CD4-positive, CD25-positive, alpha-beta regulatory T cell (primary cell): ENCODE results near the gene HLTF. TPM values are rescaled to one million over a fixed set of nuclear protein-coding genes. Genes with fewer than 3 reads are reported as not detected.

Source experiments
- ATAC-seq, 2 donors: fragments of 150-1000 bp; cut with Tn5 transposase; one replicate each; pipeline ENCODE4 v1.10.0; 2021; ENCODE audit warnings: low read depth in 2 of 2, moderate number of reproducible peaks in 2 of 2, moderate library complexity in 1 of 2
- DNase-seq, 3 donors: peaks; one replicate each; pipeline versions ENCODE4 v3.0.0 to v3.0.0-alpha.2; 2012 to 2022; ENCODE audit warnings: mixed read lengths in 1 of 3
- H3K27ac ChIP-seq: one replicate; pipeline ENCODE4 v1.7.0; 2013; ENCODE audit warnings: mild to moderate bottlenecking, low read length; ENCODE audit not compliant: insufficient read depth, poor library complexity, severe bottlenecking
- H3K27me3 ChIP-seq: one replicate; pipeline ENCODE4 v1.7.0; 2013; ENCODE audit warnings: low read length; ENCODE audit not compliant: control insufficient read depth, insufficient read depth
- H3K36me3 ChIP-seq: one replicate; pipeline ENCODE4 v1.7.0; 2013; ENCODE audit warnings: mild to moderate bottlenecking, low read length, moderate library complexity; ENCODE audit not compliant: control insufficient read depth, insufficient read depth
- H3K4me1 ChIP-seq: 2 replicates; pipeline ENCODE4 v1.7.0; 2013; ENCODE audit warnings: mild to moderate bottlenecking, low read length; ENCODE audit not compliant: insufficient read depth, control insufficient read depth, poor library complexity, severe bottlenecking
- H3K4me3 ChIP-seq: one replicate; pipeline ENCODE4 v1.7.0; 2013; ENCODE audit warnings: low read depth, mild to moderate bottlenecking, low read length, moderate library complexity
- H3K9me3 ChIP-seq, 2 experiments: 1 replicate in 1 of 2; 2 replicates in 1 of 2; pipeline ENCODE4 v1.7.0; 2013; ENCODE audit warnings: low read length in 2 of 2, mild to moderate bottlenecking in 1 of 2, moderate library complexity in 1 of 2; ENCODE audit not compliant: control insufficient read depth in 2 of 2
- H3K27ac Mint-ChIP-seq, 3 donors: one replicate each; pipeline ENCODE4 v1.8.0; 2020 to 2022; ENCODE audit warnings: mild to moderate bottlenecking in 3 of 3, mixed read lengths in 3 of 3, moderate library complexity in 2 of 3
- H3K27me3 Mint-ChIP-seq: one replicate; pipeline ENCODE4 v1.8.0; 2022; ENCODE audit warnings: mild to moderate bottlenecking, mixed read lengths
- H3K36me3 Mint-ChIP-seq: one replicate; pipeline ENCODE4 v1.8.0; 2020; ENCODE audit warnings: mixed read lengths
- H3K4me1 Mint-ChIP-seq, 4 donors: one replicate each; pipeline ENCODE4 v1.8.0; 2020 to 2022; ENCODE audit warnings: mixed read lengths in 4 of 4, mild to moderate bottlenecking in 1 of 4
- H3K4me3 Mint-ChIP-seq, 4 donors: one replicate each; pipeline ENCODE4 v1.8.0; 2020 to 2022; ENCODE audit warnings: mild to moderate bottlenecking in 4 of 4, mixed read lengths in 4 of 4, moderate library complexity in 3 of 4
- H3K9me3 Mint-ChIP-seq, 7 donors: one replicate each; pipeline ENCODE4 v1.8.0; 2020 to 2022; ENCODE audit warnings: mixed read lengths in 7 of 7, mild to moderate bottlenecking in 3 of 7, moderate library complexity in 2 of 7
- polyA plus RNA-seq, 4 donors: library from polyadenylated mRNA; unstranded; fragments of 300-500 nt; fragmentation: Illumina TruSeq; gene quantifications; one replicate each; pipeline ENCODE4 v1.2.3, GENCODE V29; 2021
- total RNA-seq: library from RNA; stranded (reverse); gene quantifications from one replicate; pipeline ENCODE4 v1.2.3, GENCODE V29; 2022

The HLTF gene
- total and polyA plus RNA-seq, 5 donors from 2014 or later: 9.8 to 18.9 (median 17.2) TPM

DNA sequence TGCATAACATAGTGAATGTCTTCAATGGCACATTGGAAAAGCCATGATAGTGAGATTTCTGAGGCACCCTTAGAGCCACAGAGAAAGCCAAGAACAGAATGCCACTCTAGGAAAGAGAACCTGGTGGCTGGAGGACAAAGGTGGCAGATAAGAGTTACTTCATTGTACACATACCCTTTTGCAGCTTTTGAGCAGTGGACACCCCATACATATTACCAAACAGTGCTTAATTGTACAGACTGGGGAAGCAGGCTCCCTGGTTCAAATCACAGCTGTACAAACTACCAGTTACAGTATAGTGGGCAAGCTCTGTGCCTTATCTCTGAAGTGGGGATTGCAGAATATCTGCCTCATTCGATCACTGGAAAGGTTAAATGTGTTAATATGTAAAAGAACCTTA, 105.1 kb downstream of the HLTF start:
- Histone ChIP-seq H3K27ac (no peak overlapping the region), H3K4me3 (no peak overlapping the region), H3K36me3 (no peaks in the 10 kb centered on the region), H3K9me3 (no peaks in the 10 kb centered on the region), H3K4me1 (no peaks in the 10 kb centered on the region), H3K27me3 (peaks cover 18% of the 10 kb centered on the region)
- no peak for ATAC-seq
- DNase-seq: no peak
- peaks cover 50% of the 10 kb centered on the region for H3K27me3 Mint-ChIP-seq
- H3K9me3 Mint-ChIP-seq: peaks cover 0 to 4% (median 0%) of the 10 kb centered on the region in 7 donors
- no peaks in the 10 kb centered on the region for H3K4me1 Mint-ChIP-seq
- no peaks in the 10 kb centered on the region for H3K36me3 Mint-ChIP-seq
- no peak overlapping the region for H3K4me3 Mint-ChIP-seq
- H3K27ac Mint-ChIP-seq: no peak overlapping the region

Other genes starting within 250 kb of the HLTF start
- gene CPA3, start 221.2 kb downstream of the HLTF start, total RNA-seq: 1.1 TPM
- gene CPA3, start 221.2 kb downstream of the HLTF start, polyA plus RNA-seq: not detected
- 19.2 TPM for gene GYG1, start 95.0 kb downstream of the HLTF start, total RNA-seq
- 10 to 100 TPM; 56.4 to 59.3 (median 57.6) TPM for gene GYG1, start 95.0 kb downstream of the HLTF start, polyA plus RNA-seq
- gene HPS3, start 43.1 kb upstream of the HLTF start, total RNA-seq: 21.9 TPM
- 10 to 100 TPM; 35.5 to 42.7 (median 37.5) TPM for gene HPS3, start 43.1 kb upstream of the HLTF start, polyA plus RNA-seq
- gene CP, start 135.3 kb upstream of the HLTF start, total RNA-seq: not detected
- gene CP, start 135.3 kb upstream of the HLTF start, polyA plus RNA-seq: under 1 TPM in 3 of 4 donors, not detected in 1; 0.08 to 0.44 (median 0.15) TPM
- not detected for gene TM4SF18, start 247.1 kb upstream of the HLTF start, total RNA-seq
- not detected for gene TM4SF18, start 247.1 kb upstream of the HLTF start, polyA plus RNA-seq